Skeletal muscle satellite cell (primary cell): Measurements from ENCODE around the gene MB.
A peak's percentile ranks its signal among the peaks of the same experiment; 100 is the strongest.

Source experiments
- H3K27me3 ChIP-seq: 2 replicates; pipeline ENCODE4 v1.7.0; 2013; ENCODE audit warnings: low read length; ENCODE audit not compliant: control insufficient read depth, insufficient read depth
- H3K36me3 ChIP-seq: 2 replicates; pipeline ENCODE4 v1.7.0; 2013; ENCODE audit warnings: mild to moderate bottlenecking, control low read depth, low read length; ENCODE audit not compliant: insufficient read depth
- H3K4me1 ChIP-seq: 2 replicates; pipeline ENCODE4 v1.7.0; 2013; ENCODE audit warnings: low read length; ENCODE audit not compliant: control insufficient read depth, insufficient read depth
- H3K4me2 ChIP-seq: 2 replicates; pipeline ENCODE4 v1.7.0; 2013; ENCODE audit warnings: mild to moderate bottlenecking, low read length
- H3K4me3 ChIP-seq: 2 replicates; pipeline ENCODE4 v1.7.0; 2013; ENCODE audit warnings: low read length
- H3K9ac ChIP-seq: 2 replicates; pipeline ENCODE4 v1.7.0; 2013; ENCODE audit warnings: mild to moderate bottlenecking, low read depth, low read length, moderate library complexity
- H3K9me3 ChIP-seq: replicated peaks from 2 replicates; pipeline ENCODE4 v1.7.0; 2013; ENCODE audit warnings: mild to moderate bottlenecking, control low read depth, low read length

Gene MB

GRCh38 chr22:35577799-35578659, 39.1 kb downstream of the MB start:
- Histone ChIP-seq H3K9ac (no peak overlapping the region), H3K27me3 (peaks cover 23% of the 10 kb centered on the region), H3K36me3 (no peaks in the 10 kb centered on the region), H3K9me3 (no peaks in the 10 kb centered on the region), H3K4me1 (no peaks in the 10 kb centered on the region), H3K4me3 (no peak overlapping the region), H3K4me2 (no peak overlapping the region)

GRCh38 chr22:35576671-35577070, 40.5 kb downstream of the MB start:
- Histone ChIP-seq H3K27me3 (peaks cover 26% of the 10 kb centered on the region), H3K36me3 (no peaks in the 10 kb centered on the region), H3K4me2 (no peak overlapping the region), H3K4me1 (no peaks in the 10 kb centered on the region), H3K4me3 (no peak overlapping the region), H3K9me3 (no peaks in the 10 kb centered on the region), H3K9ac (no peak overlapping the region)

- Histone ChIP-seq H3K9ac (no peak overlapping the region), H3K4me3 (no peak overlapping the region)
Measured at GRCh38 chr22:35575116-35575748, 41.9 kb downstream of the MB start.

GRCh38 chr22:35572556-35572955, 44.6 kb downstream of the MB start:
- Histone ChIP-seq H3K4me2 (no peak overlapping the region), H3K4me1 (peaks cover 11% of the 10 kb centered on the region), H3K27me3 (peaks cover 23% of the 10 kb centered on the region), H3K4me3 (no peak overlapping the region), H3K9me3 (no peaks in the 10 kb centered on the region), H3K9ac (no peak overlapping the region), H3K36me3 (no peaks in the 10 kb centered on the region)

More at GRCh38 chr22:35575116-35575748, 41.9 kb downstream of the MB start:
- no peaks in the 10 kb centered on the region for H3K4me1 ChIP-seq
- no peak overlapping the region for H3K4me2 ChIP-seq
- H3K27me3 ChIP-seq: peaks cover 23% of the 10 kb centered on the region
- H3K36me3 ChIP-seq: no peaks in the 10 kb centered on the region
- no peaks in the 10 kb centered on the region for H3K9me3 ChIP-seq

GRCh38 chr22:35570686-35571194, 46.4 kb downstream of the MB start:
- no peak overlapping the region for H3K4me2 ChIP-seq
- H3K36me3 ChIP-seq: no peaks in the 10 kb centered on the region
- H3K4me1 ChIP-seq: peaks cover 11% of the 10 kb centered on the region
- no peak overlapping the region for H3K9ac ChIP-seq
- H3K9me3 ChIP-seq: no peaks in the 10 kb centered on the region
- peaks cover 24% of the 10 kb centered on the region for H3K27me3 ChIP-seq
- no peak overlapping the region for H3K4me3 ChIP-seq

- H3K36me3 ChIP-seq: no peaks in the 10 kb centered on the region
- H3K27me3 ChIP-seq: peaks cover 16% of the 10 kb centered on the region
- H3K4me1 ChIP-seq: peaks cover 18% of the 10 kb centered on the region
- H3K9ac ChIP-seq: no peak overlapping the region
- H3K4me3 ChIP-seq: no peak overlapping the region
- H3K4me2 ChIP-seq: no peak overlapping the region
- no peaks in the 10 kb centered on the region for H3K9me3 ChIP-seq
Measured at GRCh38 chr22:35569916-35570315, 47.2 kb downstream of the MB start.

- Histone ChIP-seq H3K4me3 (no peak overlapping the region), H3K4me2 (peak overlapping the region; percentile 3), H3K9ac (no peak overlapping the region), H3K27me3 (peaks cover 16% of the 10 kb centered on the region), H3K4me1 (peaks cover 18% of the 10 kb centered on the region), H3K9me3 (no peaks in the 10 kb centered on the region), H3K36me3 (no peaks in the 10 kb centered on the region)
Measured at GRCh38 chr22:35568751-35569739, 48.1 kb downstream of the MB start.

- Histone ChIP-seq H3K4me3 (no peak overlapping the region), H3K9ac (no peak overlapping the region), H3K4me2 (no peak overlapping the region), H3K36me3 (no peaks in the 10 kb centered on the region), H3K4me1 (peaks cover 18% of the 10 kb centered on the region), H3K27me3 (peaks cover 14% of the 10 kb centered on the region), H3K9me3 (no peaks in the 10 kb centered on the region)
Measured at GRCh38 chr22:35567351-35568141, 49.6 kb downstream of the MB start.

- Histone ChIP-seq H3K27me3 (peaks cover 21% of the 10 kb centered on the region), H3K4me1 (peaks cover 26% of the 10 kb centered on the region)
Measured at GRCh38 chr22:35564975-35565867, 51.9 kb downstream of the MB start.

GRCh38 chr22:35563211-35563610, 53.9 kb downstream of the MB start:
- Histone ChIP-seq H3K4me1 (peaks cover 16% of the 10 kb centered on the region), H3K27me3 (peaks cover 28% of the 10 kb centered on the region), H3K4me3 (no peak overlapping the region), H3K36me3 (no peaks in the 10 kb centered on the region), H3K9me3 (no peaks in the 10 kb centered on the region), H3K4me2 (no peak overlapping the region), H3K9ac (no peak overlapping the region)

More at GRCh38 chr22:35564975-35565867, 51.9 kb downstream of the MB start:
- Histone ChIP-seq H3K9me3 (no peaks in the 10 kb centered on the region), H3K4me3 (no peak overlapping the region), H3K9ac (no peak overlapping the region), H3K4me2 (no peak overlapping the region), H3K36me3 (no peaks in the 10 kb centered on the region)
